HEK293 (cell line): ENCODE measurements around the gene CYP1B1.

Experiments used
- EGR2 ChIP-seq: fragments of 450-650 bp; formaldehyde crosslinking; IDR thresholded peaks from 2 replicates; pipeline ENCODE4 v1.5.1; 2016; ENCODE audit warnings: low read depth, missing biosample characterization, missing genetic modification characterization
- GLIS1 ChIP-seq: fragments of 450-650 bp; formaldehyde crosslinking; IDR thresholded peaks from 2 replicates; pipeline ENCODE4 v1.5.1; 2016; ENCODE audit warnings: missing biosample characterization, missing genetic modification characterization
- KLF10 ChIP-seq: fragments of 450-650 bp; IDR thresholded peaks from 2 replicates; pipeline ENCODE4 v1.5.1; 2018; ENCODE audit warnings: missing biosample characterization, mild to moderate bottlenecking, missing genetic modification characterization
- MEIS1 ChIP-seq: sonication (generic); formaldehyde crosslinking; IDR thresholded peaks from 2 replicates; pipeline ENCODE4 v1.8.1; 2022; ENCODE audit warnings: missing genetic modification reagents, mild to moderate bottlenecking, borderline replicate concordance
- SP3 ChIP-seq: fragments of 450-650 bp; formaldehyde crosslinking; IDR thresholded peaks from 2 replicates; pipeline ENCODE4 v1.5.1; 2016; ENCODE audit warnings: missing biosample characterization, missing genetic modification characterization
- SP7 ChIP-seq: fragments of 450-650 bp; formaldehyde crosslinking; IDR thresholded peaks from 2 replicates; pipeline ENCODE4 v1.5.1; 2016; ENCODE audit warnings: missing biosample characterization, missing genetic modification characterization
- TRIM28 ChIP-seq: IDR thresholded peaks from 2 replicates; pipeline ENCODE4 v1.6.1; 2011; ENCODE audit warnings: low read length, control low read depth, borderline replicate concordance
- ZBTB20 ChIP-seq: fragments of 450-650 bp; formaldehyde crosslinking; IDR thresholded peaks from 2 replicates; pipeline ENCODE4 v1.5.1; 2016; ENCODE audit warnings: missing biosample characterization, missing genetic modification characterization
- ZEB2 ChIP-seq: fragments of 450-650 bp; formaldehyde crosslinking; IDR thresholded peaks from 2 replicates; pipeline ENCODE4 v1.5.1; 2016; ENCODE audit warnings: missing biosample characterization, missing genetic modification characterization
- ZNF133 ChIP-seq: fragments of 450-650 bp; formaldehyde crosslinking; IDR thresholded peaks from 2 replicates; pipeline ENCODE4 v1.5.1; 2016; ENCODE audit warnings: missing biosample characterization, missing genetic modification characterization
- ZNF155 ChIP-seq: fragments of 450-650 bp; formaldehyde crosslinking; IDR thresholded peaks from 2 replicates; pipeline ENCODE4 v1.5.1; 2016; ENCODE audit warnings: missing biosample characterization, missing genetic modification characterization
- ZNF16 ChIP-seq: fragments of 450-650 bp; formaldehyde crosslinking; IDR thresholded peaks from 2 replicates; pipeline ENCODE4 v1.5.1; 2016; ENCODE audit warnings: low read depth, missing biosample characterization, missing genetic modification characterization
- ZNF223 ChIP-seq: fragments of 450-650 bp; formaldehyde crosslinking; IDR thresholded peaks from 2 replicates; pipeline ENCODE4 v1.5.1; 2016; ENCODE audit warnings: missing biosample characterization, missing genetic modification characterization
- ZNF24 ChIP-seq: fragments of 450-650 bp; formaldehyde crosslinking; IDR thresholded peaks from 2 replicates; pipeline ENCODE4 v1.5.1; 2016; ENCODE audit warnings: missing biosample characterization, missing genetic modification characterization
- ZNF324 ChIP-seq: fragments of 450-650 bp; formaldehyde crosslinking; IDR thresholded peaks from 2 replicates; pipeline ENCODE4 v1.5.1; 2016; ENCODE audit warnings: missing biosample characterization, missing genetic modification characterization
- ZNF335 ChIP-seq: fragments of 450-650 bp; formaldehyde crosslinking; conservative IDR thresholded peaks from 2 replicates; pipeline ENCODE4 v1.5.1; 2016; ENCODE audit warnings: missing biosample characterization, missing genetic modification characterization
- ZNF423 ChIP-seq: fragments of 450-650 bp; formaldehyde crosslinking; IDR thresholded peaks from 2 replicates; pipeline ENCODE4 v1.5.1; 2016; ENCODE audit warnings: missing biosample characterization, missing genetic modification characterization
- ZNF585B ChIP-seq: fragments of 450-650 bp; formaldehyde crosslinking; IDR thresholded peaks from 2 replicates; pipeline ENCODE4 v1.5.1; 2016; ENCODE audit warnings: missing biosample characterization, missing genetic modification characterization
- ZNF626 ChIP-seq: fragments of 450-650 bp; sonication (Bioruptor Pico); formaldehyde crosslinking; IDR thresholded peaks from 2 replicates; pipeline ENCODE4 v1.5.1; 2018; ENCODE audit warnings: missing biosample characterization, missing genetic modification characterization, inconsistent platforms
- ZNF664 ChIP-seq: fragments of 450-650 bp; formaldehyde crosslinking; IDR thresholded peaks from 2 replicates; pipeline ENCODE4 v1.5.1; 2016; ENCODE audit warnings: missing biosample characterization, missing genetic modification characterization
- ZNF768 ChIP-seq: fragments of 450-650 bp; formaldehyde crosslinking; IDR thresholded peaks from 2 replicates; pipeline ENCODE4 v1.5.1; 2018; ENCODE audit warnings: missing biosample characterization, mild to moderate bottlenecking, missing genetic modification characterization
- ZSCAN30 ChIP-seq: fragments of 450-650 bp; IDR thresholded peaks from 2 replicates; pipeline ENCODE4 v1.5.1; 2018; ENCODE audit warnings: missing biosample characterization, mild to moderate bottlenecking, missing genetic modification characterization, moderate library complexity
- ZXDB ChIP-seq: fragments of 450-650 bp; formaldehyde crosslinking; IDR thresholded peaks from 2 replicates; pipeline ENCODE4 v1.5.1; 2016; ENCODE audit warnings: missing biosample characterization, missing genetic modification characterization
- TF ChIP-seq, protein P1 (sequence below): fragments of 450-650 bp; formaldehyde crosslinking; IDR thresholded peaks from 2 replicates; pipeline ENCODE4 v1.5.1; 2017; ENCODE audit warnings: missing biosample characterization, mild to moderate bottlenecking, missing genetic modification characterization, moderate library complexity
- TF ChIP-seq, protein P2 (sequence below): fragments of 450-650 bp; formaldehyde crosslinking; IDR thresholded peaks from 2 replicates; pipeline ENCODE4 v1.5.1; 2016; ENCODE audit warnings: missing biosample characterization, missing genetic modification characterization, low read depth
- TF ChIP-seq, protein P3 (sequence below): fragments of 450-650 bp; formaldehyde crosslinking; IDR thresholded peaks from 2 replicates; pipeline ENCODE4 v1.5.1; 2016; ENCODE audit warnings: missing biosample characterization, missing genetic modification characterization
- TF ChIP-seq, protein P4 (sequence below): fragments of 450-650 bp; formaldehyde crosslinking; IDR thresholded peaks from 2 replicates; pipeline ENCODE4 v1.5.1; 2017; ENCODE audit warnings: missing biosample characterization, missing genetic modification characterization
- TF ChIP-seq, protein P5 (sequence below): fragments of 450-650 bp; formaldehyde crosslinking; IDR thresholded peaks from 2 replicates; pipeline ENCODE4 v1.5.1; 2016; ENCODE audit warnings: missing biosample characterization, missing genetic modification characterization
- TF ChIP-seq, protein P6 (sequence below): fragments of 450-650 bp; formaldehyde crosslinking; IDR thresholded peaks from 2 replicates; pipeline ENCODE4 v1.5.1; 2016; ENCODE audit warnings: missing biosample characterization, missing genetic modification characterization

Gene CYP1B1

DNA sequence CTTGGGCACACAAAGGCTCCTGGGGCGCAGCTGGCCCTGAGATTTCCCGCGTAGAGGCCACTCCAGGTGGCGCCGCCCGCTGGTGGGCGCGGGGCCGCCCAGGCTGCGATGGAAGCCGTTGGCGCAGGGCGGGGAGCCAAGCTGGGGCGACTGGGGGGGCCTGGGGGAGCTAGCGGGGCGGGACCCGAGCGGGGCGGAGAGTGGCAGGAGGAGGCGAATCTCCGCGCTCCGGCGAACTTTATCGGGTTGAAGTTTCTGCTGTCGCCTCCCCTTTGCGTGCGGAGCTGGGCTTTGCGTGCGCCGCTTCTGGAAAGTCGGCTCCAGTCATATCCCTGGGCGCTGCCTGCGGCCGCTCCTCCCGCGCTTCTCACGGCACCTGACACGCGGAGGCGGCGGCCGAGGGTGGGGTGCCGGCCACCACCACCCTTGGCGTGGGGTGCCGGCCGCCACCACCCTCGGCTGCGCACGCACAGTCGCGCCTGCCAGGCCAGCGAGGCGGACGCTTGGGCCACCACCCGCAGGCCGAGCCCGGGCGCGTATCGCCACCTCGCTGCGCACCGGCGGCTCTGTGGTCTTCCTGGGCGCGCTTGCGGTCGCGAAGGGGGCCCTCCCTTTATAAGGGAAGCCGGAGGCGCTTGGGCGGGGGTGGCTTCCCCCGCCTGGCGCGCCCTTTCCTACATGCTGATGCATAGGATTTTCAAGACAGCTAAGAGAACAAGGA, 919 bp upstream of the CYP1B1 start (continued):
- TF ChIP-seq ZNF16 (tag by site-specific recombination) (no peak), ZNF24 (tag by site-specific recombination) (0 out of 2 replicates have a peak, but pooled peaks have one; percentile 2), TRIM28 (no peak), ZNF223 (tag by site-specific recombination) (peak; percentile 76; the same call in 1 of the 2 replicates), ZNF768 (tag by site-specific recombination) (no peak), KLF10 (tag by site-specific recombination) (peak; percentile 14; the same call in 1 of the 2 replicates), ZSCAN30 (tag by site-specific recombination) (peak; percentile 90), ZNF626 (tag by site-specific recombination) (no peak), GLIS1 (peak; percentile 75), ZXDB (tag by site-specific recombination) (peak; percentile 84), ZBTB20 (tag by site-specific recombination) (0 out of 2 replicates have a peak, but pooled peaks have one; percentile 10), MEIS1 (CRISPR knock-in tag) (no peak), SP3 (tag by site-specific recombination) (peak; percentile 46; the same call in 1 of the 2 replicates), ZNF335 (tag by site-specific recombination) (peak; percentile 13; the same call in 1 of the 2 replicates), ZNF423 (tag by site-specific recombination) (peak; percentile 86; the same call in 1 of the 2 replicates), EGR2 (tag by site-specific recombination) (peak; percentile 74; the same call in 1 of the 2 replicates), SP7 (tag by site-specific recombination) (peak; percentile 66), ZNF664 (tag by site-specific recombination) (no peak), ZNF324 (tag by site-specific recombination) (no peak), ZEB2 (tag by site-specific recombination) (no peak), ZNF155 (tag by site-specific recombination) (no peak), ZNF133 (tag by site-specific recombination) (no peak), ZNF585B (tag by site-specific recombination) (no peak)
- TF ChIP-seq, protein P1, sequence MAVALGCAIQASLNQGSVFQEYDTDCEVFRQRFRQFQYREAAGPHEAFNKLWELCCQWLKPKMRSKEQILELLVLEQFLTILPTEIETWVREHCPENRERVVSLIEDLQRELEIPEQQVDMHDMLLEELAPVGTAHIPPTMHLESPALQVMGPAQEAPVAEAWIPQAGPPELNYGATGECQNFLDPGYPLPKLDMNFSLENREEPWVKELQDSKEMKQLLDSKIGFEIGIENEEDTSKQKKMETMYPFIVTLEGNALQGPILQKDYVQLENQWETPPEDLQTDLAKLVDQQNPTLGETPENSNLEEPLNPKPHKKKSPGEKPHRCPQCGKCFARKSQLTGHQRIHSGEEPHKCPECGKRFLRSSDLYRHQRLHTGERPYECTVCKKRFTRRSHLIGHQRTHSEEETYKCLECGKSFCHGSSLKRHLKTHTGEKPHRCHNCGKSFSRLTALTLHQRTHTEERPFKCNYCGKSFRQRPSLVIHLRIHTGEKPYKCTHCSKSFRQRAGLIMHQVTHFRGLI (tag by site-specific recombination) = no peak
- TF ChIP-seq, protein P2, sequence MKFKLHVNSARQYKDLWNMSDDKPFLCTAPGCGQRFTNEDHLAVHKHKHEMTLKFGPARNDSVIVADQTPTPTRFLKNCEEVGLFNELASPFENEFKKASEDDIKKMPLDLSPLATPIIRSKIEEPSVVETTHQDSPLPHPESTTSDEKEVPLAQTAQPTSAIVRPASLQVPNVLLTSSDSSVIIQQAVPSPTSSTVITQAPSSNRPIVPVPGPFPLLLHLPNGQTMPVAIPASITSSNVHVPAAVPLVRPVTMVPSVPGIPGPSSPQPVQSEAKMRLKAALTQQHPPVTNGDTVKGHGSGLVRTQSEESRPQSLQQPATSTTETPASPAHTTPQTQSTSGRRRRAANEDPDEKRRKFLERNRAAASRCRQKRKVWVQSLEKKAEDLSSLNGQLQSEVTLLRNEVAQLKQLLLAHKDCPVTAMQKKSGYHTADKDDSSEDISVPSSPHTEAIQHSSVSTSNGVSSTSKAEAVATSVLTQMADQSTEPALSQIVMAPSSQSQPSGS = no peak
- TF ChIP-seq, protein P3, sequence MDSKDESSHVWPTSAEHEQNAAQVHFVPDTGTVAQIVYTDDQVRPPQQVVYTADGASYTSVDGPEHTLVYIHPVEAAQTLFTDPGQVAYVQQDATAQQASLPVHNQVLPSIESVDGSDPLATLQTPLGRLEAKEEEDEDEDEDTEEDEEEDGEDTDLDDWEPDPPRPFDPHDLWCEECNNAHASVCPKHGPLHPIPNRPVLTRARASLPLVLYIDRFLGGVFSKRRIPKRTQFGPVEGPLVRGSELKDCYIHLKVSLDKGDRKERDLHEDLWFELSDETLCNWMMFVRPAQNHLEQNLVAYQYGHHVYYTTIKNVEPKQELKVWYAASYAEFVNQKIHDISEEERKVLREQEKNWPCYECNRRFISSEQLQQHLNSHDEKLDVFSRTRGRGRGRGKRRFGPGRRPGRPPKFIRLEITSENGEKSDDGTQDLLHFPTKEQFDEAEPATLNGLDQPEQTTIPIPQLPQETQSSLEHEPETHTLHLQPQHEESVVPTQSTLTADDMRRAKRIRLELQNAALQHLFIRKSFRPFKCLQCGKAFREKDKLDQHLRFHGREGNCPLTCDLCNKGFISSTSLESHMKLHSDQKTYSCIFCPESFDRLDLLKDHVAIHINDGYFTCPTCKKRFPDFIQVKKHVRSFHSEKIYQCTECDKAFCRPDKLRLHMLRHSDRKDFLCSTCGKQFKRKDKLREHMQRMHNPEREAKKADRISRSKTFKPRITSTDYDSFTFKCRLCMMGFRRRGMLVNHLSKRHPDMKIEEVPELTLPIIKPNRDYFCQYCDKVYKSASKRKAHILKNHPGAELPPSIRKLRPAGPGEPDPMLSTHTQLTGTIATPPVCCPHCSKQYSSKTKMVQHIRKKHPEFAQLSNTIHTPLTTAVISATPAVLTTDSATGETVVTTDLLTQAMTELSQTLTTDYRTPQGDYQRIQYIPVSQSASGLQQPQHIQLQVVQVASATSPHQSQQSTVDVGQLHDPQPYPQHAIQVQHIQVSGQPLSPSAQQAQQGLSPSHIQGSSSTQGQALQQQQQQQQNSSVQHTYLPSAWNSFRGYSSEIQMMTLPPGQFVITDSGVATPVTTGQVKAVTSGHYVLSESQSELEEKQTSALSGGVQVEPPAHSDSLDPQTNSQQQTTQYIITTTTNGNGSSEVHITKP (tag by site-specific recombination) = peak; percentile 20
- TF ChIP-seq, protein P4, sequence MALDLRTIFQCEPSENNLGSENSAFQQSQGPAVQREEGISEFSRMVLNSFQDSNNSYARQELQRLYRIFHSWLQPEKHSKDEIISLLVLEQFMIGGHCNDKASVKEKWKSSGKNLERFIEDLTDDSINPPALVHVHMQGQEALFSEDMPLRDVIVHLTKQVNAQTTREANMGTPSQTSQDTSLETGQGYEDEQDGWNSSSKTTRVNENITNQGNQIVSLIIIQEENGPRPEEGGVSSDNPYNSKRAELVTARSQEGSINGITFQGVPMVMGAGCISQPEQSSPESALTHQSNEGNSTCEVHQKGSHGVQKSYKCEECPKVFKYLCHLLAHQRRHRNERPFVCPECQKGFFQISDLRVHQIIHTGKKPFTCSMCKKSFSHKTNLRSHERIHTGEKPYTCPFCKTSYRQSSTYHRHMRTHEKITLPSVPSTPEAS (tag by site-specific recombination) = no peak
- TF ChIP-seq, protein P5, sequence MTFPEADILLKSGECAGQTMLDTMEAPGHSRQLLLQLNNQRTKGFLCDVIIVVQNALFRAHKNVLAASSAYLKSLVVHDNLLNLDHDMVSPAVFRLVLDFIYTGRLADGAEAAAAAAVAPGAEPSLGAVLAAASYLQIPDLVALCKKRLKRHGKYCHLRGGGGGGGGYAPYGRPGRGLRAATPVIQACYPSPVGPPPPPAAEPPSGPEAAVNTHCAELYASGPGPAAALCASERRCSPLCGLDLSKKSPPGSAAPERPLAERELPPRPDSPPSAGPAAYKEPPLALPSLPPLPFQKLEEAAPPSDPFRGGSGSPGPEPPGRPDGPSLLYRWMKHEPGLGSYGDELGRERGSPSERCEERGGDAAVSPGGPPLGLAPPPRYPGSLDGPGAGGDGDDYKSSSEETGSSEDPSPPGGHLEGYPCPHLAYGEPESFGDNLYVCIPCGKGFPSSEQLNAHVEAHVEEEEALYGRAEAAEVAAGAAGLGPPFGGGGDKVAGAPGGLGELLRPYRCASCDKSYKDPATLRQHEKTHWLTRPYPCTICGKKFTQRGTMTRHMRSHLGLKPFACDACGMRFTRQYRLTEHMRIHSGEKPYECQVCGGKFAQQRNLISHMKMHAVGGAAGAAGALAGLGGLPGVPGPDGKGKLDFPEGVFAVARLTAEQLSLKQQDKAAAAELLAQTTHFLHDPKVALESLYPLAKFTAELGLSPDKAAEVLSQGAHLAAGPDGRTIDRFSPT (tag by site-specific recombination) = peak; percentile 62; the same call in 1 of the 2 replicates
- TF ChIP-seq, protein P6, sequence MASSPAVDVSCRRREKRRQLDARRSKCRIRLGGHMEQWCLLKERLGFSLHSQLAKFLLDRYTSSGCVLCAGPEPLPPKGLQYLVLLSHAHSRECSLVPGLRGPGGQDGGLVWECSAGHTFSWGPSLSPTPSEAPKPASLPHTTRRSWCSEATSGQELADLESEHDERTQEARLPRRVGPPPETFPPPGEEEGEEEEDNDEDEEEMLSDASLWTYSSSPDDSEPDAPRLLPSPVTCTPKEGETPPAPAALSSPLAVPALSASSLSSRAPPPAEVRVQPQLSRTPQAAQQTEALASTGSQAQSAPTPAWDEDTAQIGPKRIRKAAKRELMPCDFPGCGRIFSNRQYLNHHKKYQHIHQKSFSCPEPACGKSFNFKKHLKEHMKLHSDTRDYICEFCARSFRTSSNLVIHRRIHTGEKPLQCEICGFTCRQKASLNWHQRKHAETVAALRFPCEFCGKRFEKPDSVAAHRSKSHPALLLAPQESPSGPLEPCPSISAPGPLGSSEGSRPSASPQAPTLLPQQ = peak; percentile 29; the same call in 1 of the 2 replicates
